Activated effector memory CD4-positive, alpha-beta T cell treated with Interleukin-2 at 50 U/mL for 16 hours (primary cell): ENCODE measurements around the gene UFD1.

Experiments used
- DNase-seq: peaks from one replicate; pipeline ENCODE4 v3.0.0-alpha.2; 2020

UFD1 gene

GRCh38 chr22:19419086-19419463, 59.9 kb downstream of the UFD1 start:
- DNase-seq: no peak

DNA sequence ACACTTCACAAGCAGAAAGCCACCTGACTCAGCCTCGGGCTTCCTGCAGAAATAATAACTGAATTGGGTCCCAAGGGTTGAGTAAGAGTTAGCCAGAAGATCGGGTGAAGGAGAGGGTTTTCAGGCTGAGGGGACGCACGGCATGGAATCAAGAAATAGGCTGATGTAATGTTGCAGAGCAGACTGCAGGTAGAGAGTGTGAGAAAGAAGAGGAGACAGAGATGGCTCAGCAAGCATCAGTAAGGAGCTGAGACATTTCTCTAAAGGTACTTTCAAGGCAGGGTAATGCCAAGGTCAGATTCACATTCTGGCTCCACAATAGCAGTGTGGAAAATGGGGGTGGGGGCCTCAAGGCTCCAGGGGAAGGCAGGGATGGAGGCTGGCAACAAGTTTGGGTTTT, 66.1 kb downstream of the UFD1 start:
- DNase-seq: no peak

DNA sequence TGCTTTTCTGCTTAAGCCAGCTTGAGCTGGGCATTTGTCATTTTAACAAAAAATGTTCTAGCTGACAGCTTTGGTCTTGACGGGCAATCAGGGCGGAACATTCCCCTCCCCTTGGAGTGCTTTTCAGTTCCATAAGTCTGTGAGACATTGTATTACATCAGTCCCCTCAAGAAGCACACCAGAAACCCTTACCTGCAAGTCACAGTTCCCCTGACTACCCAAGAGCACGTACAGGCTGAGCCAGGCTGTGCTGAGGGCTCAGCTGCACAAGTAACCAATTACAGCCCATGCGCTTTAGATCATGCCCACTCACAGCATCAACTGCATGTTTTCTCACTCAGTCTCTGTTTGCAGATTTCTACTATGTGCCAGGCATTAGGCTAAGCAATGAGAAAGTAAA, 66.5 kb downstream of the UFD1 start:
- no peak for DNase-seq

GRCh38 chr22:19411690-19412045, 67.3 kb downstream of the UFD1 start:
- DNase-seq: no peak

GRCh38 chr22:19410941-19411689, 67.9 kb downstream of the UFD1 start:
- DNase-seq: no peak

DNA sequence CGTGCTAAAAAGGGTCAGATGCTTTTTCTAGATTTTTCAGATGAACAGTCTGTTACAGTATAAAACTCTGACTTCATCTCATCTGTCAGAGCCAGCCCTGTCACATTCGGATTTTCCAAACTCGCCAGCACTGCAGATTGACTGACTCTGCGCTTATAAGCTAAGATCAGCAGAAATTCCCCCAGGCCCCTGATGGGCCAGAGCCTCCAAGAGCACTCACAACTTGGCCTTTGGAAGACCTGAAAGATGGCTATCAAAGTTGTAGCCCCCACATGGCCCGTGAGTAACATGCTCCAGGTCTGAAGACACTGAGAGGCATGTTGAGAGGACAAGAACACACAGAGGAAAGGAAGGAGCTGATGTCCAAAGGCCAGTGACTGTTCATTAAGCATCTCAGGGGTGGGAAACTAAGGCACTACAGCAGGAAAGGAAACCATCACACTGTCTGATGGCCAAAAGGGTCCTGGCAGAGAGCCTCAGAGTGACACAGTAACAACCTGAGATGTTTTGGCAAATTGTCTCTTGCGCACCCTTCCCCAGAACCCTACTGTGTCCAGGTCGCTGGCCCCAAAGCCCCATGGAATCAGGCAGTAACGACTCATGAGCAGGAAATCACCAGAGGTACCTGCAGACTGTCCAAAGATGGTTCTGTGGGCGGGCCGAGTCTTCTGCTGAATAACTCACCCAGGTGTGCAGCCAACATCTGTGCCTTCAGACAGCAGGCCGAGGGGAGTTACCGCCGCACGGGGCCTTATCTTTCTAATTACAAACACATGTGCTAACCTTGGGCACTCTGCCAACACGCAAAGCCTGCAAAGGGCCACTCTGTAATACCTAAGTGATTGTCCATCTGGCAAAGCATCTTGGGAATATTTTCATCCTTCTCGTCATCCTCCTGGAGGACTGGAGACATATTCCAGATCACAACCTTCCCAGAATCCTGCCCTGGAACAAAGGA, 71.1 kb downstream of the UFD1 start:
- no peak for DNase-seq

DNA sequence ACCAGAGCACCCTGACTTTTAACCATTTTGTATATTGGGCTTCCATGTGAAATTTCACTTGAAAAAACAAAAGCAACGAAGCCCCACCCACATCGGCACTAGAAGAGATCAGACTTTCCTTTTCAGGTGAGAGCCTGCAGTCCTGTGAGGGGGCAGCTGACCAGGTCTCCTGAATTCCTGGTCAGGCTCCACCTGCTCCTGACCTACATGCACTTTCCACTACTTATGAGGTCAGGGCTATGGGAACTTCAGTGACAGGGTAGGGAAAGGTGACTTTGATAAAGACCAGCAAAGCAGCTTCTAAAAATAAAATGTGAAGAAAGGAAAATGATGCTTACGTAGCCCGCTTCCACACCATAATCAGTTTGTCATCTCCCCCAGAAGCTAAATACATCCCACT, 72.1 kb downstream of the UFD1 start:
- DNase-seq: no peak

DNA sequence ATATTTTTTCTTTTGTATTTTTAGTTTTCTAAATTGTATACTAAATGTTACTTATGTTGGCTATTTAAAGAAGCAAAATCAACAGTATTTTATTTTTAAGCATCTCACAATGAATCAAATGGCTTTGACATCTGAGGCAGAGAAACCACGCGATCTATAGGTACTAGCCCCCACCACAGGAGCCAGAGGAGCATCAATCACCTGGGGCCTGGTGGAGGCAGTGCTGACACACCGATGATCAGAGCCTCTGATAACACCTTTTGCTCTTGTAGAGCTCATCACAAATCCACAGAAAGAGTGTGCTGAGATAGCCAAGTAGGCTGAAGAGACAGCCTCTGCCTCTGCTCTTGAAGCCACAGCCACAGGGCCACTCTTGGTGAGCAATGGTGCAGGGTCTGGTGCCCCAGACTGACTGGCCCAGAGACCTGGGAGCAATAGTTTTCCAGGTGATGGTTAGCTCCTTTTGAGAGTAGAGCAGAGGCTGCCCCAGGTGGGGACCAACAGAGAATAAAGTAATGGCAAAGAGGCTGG, 72.6 kb downstream of the UFD1 start:
- no peak for DNase-seq

GRCh38 chr22:19405652-19406051, 73.3 kb downstream of the UFD1 start:
- no peak for DNase-seq

DNA sequence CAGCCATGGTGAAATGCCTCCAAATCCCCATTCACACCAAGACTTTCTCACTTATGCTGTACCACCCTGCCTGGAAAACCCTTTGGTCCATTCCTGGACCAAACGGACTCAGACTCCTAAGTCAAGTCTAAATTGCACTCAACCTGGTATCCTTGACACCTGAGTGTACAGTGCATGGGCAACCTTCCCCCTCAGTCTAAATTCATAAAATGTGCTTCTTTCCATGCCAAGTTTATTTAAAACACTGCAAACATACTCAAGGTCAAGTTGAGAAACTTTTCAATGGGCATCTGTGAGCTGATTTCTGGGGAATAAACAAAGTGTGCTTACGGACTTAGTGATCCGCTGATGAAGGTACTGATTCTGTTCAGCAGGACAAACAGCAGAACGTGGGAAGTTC, 73.9 kb downstream of the UFD1 start:
- DNase-seq: no peak

DNA sequence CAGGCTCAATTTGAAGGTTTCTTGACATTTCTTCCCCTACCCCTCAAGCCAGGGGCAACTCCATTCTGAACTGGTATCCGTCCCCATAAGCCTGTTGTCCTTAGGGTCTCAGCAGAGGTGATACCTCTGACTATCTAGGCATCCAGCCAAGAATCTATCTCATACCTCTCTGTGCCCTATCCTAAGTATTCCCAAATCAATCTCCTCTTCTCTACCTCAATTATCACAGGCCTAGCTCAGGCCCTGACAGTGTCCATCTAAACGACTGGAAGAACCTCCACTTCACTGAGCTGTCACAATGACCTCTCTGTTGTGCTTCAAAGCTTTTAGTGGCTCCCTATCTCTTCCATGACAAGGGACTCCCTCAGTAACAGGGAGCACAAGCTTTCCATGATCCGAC, 74.3 kb downstream of the UFD1 start:
- DNase-seq: no peak

GRCh38 chr22:19402642-19403191, 76.3 kb downstream of the UFD1 start:
- DNase-seq: no peak

GRCh38 chr22:19401483-19401882, 77.5 kb downstream of the UFD1 start:
- DNase-seq: no peak

- no peak for DNase-seq
Observed at GRCh38 chr22:19400881-19401280, 78.1 kb downstream of the UFD1 start.
